GM12878 (cell line): Measurements from ENCODE around the gene OR6K3. TPM values are rescaled to one million over a fixed set of nuclear protein-coding genes. Genes with fewer than 3 reads are reported as not detected.

ENCODE experiments used
- ATAC-seq: fragments of 200-7000 bp; cut with Tn5 transposase; 3 replicates; pipeline ENCODE4 v1.9.1; 2020; ENCODE audit warnings: mild to moderate bottlenecking, moderate library complexity
- BruUV-seq: library from RNA; stranded (reverse); fragments of 400-500 nt; replicated peaks from 2 replicates; lab custom pipeline; 2021; lab: Mats Ljungman, UMichigan
- CTCF ChIA-PET: fragments of 300-600 bp; sonication (Branson Sonifier 250); formaldehyde crosslinking; extraction: SDS; loops from one replicate; lab custom pipeline; 2021; ENCODE audit warnings: inconsistent platforms; lab: Yijun Ruan, JAX
- POLR2A ChIA-PET: fragments of 350-600 bp; formaldehyde crosslinking; extraction: SDS; loops from one replicate; lab custom pipeline; 2021; ENCODE audit warnings: inconsistent platforms; lab: Charles Lee
- RAD21 ChIA-PET: fragments of 300-600 bp; sonication (Branson Sonifier 250); formaldehyde crosslinking; loops from one replicate; lab custom pipeline; 2023; ENCODE audit warnings: antibody characterized with exemption; ENCODE audit not compliant: unreplicated experiment; lab: Charles Lee
- SMC1A ChIA-PET: fragments of 300-600 bp; sonication (Branson Sonifier 250); formaldehyde crosslinking; loops from one replicate; lab custom pipeline; 2023; ENCODE audit not compliant: unreplicated experiment, uncharacterized antibody; lab: Charles Lee
- DNase-seq: peaks from one replicate; pipeline ENCODE4 v3.0.0-alpha.2; 2011; ENCODE audit warnings: low read depth, low spot score
- FAIRE-seq: peaks from 3 replicates; lab custom pipeline; 2011; peaks lifted over from hg19 to GRCh38; lab: Jason Lieb, UNC
- H2AFZ ChIP-seq: 2 replicates; pipeline ENCODE4 v1.6.0; 2011; ENCODE audit warnings: low read depth, low read length, control low read depth; ENCODE audit not compliant: control insufficient read depth
- H3K27ac ChIP-seq: 2 replicates; pipeline ENCODE4 v1.5.1; 2011; ENCODE audit warnings: control low read depth; ENCODE audit not compliant: control insufficient read depth, insufficient read depth
- H3K27me3 ChIP-seq, 2 experiments: replicated peaks in 1 of 2; 2 replicates each; pipeline versions ENCODE4 v1.6.0 to v1.6.1; 2011; ENCODE audit warnings: low read length in 1 of 2; ENCODE audit not compliant: control insufficient read depth in 2 of 2, insufficient read depth in 2 of 2
- H3K36me3 ChIP-seq, 2 experiments: 2 replicates each; pipeline ENCODE4 v1.5.1; 2011; ENCODE audit warnings: low read length in 1 of 2; ENCODE audit not compliant: control insufficient read depth in 2 of 2, insufficient read depth in 2 of 2
- H3K4me1 ChIP-seq: 2 replicates; pipeline ENCODE4 v1.6.1; 2011; ENCODE audit warnings: mild to moderate bottlenecking, low read length, moderate library complexity, mixed read lengths; ENCODE audit not compliant: control insufficient read depth, insufficient read depth
- H3K4me2 ChIP-seq: 2 replicates; pipeline ENCODE4 v1.6.0; 2011; ENCODE audit warnings: control low read depth; ENCODE audit not compliant: control insufficient read depth, insufficient read depth
- H3K4me3 ChIP-seq: fragments of 200-600 bp; sonication (generic); 2 replicates; pipeline ENCODE4 v1.5.1; 2016
- H3K79me2 ChIP-seq: 2 replicates; pipeline ENCODE4 v1.6.0; 2011; ENCODE audit warnings: low read length; ENCODE audit not compliant: control insufficient read depth, insufficient read depth
- H3K9ac ChIP-seq: 2 replicates; pipeline ENCODE4 v1.8.0; 2011; ENCODE audit warnings: low read length, control low read depth, mixed read lengths; ENCODE audit not compliant: control insufficient read depth, insufficient read depth
- H3K9me3 ChIP-seq: replicated peaks from 3 replicates; pipeline ENCODE4 v1.5.1; 2011; ENCODE audit warnings: mild to moderate bottlenecking, low read length; ENCODE audit not compliant: control insufficient read depth, insufficient read depth
- H4K20me1 ChIP-seq: 2 replicates; pipeline ENCODE4 v1.6.0; 2011; ENCODE audit not compliant: control insufficient read depth, insufficient read depth
- ASH2L ChIP-seq: fragments of 300-600, 200-600 bp; sonication (generic); IDR thresholded peaks from 2 replicates; pipeline ENCODE4 v1.6.1; 2017; ENCODE audit warnings: low read depth, mild to moderate bottlenecking, borderline replicate concordance
- FOXK2 ChIP-seq: fragments of 450-650 bp; IDR thresholded peaks from 2 replicates; pipeline ENCODE4 v1.6.1; 2017; ENCODE audit warnings: mild to moderate bottlenecking, moderate library complexity
- NRF1 ChIP-seq: conservative IDR thresholded peaks from 2 replicates; pipeline ENCODE4 v1.6.1; 2011; ENCODE audit warnings: mild to moderate bottlenecking, low read depth, low read length, improper control_type of control experiment
- RB1 ChIP-seq: fragments of 450-650 bp; formaldehyde crosslinking; IDR thresholded peaks from 2 replicates; pipeline ENCODE4 v1.6.1; 2017; ENCODE audit warnings: mild to moderate bottlenecking, borderline replicate concordance
- RBBP5 ChIP-seq: fragments of 200-600 bp; sonication (generic); conservative IDR thresholded peaks from 2 replicates; pipeline ENCODE4 v1.6.1; 2016
- RFX5 ChIP-seq: IDR thresholded peaks from 2 replicates; pipeline ENCODE4 v1.6.1; 2011; ENCODE audit warnings: low read depth, low read length, improper control_type of control experiment
- SMAD5 ChIP-seq: IDR thresholded peaks from 2 replicates; pipeline ENCODE4 v1.6.1; 2016; ENCODE audit warnings: antibody characterized with exemption, low read depth
- SREBF1 ChIP-seq: IDR thresholded peaks from 2 replicates; pipeline ENCODE4 v1.6.1; 2012; ENCODE audit warnings: mild to moderate bottlenecking, low read length
- SRF ChIP-seq, 2 experiments: IDR thresholded peaks; 2 replicates each; pipeline ENCODE4 v1.6.1; 2011; ENCODE audit warnings: low read depth in 2 of 2, low read length in 2 of 2, mild to moderate bottlenecking in 1 of 2, moderate library complexity in 1 of 2
- SUPT20H ChIP-seq: IDR thresholded peaks from 2 replicates; pipeline ENCODE4 v1.6.1; 2011; ENCODE audit warnings: low read depth, mild to moderate bottlenecking, low read length, moderate library complexity, borderline replicate concordance; ENCODE audit not compliant: control insufficient read depth
- TCF3 ChIP-seq: IDR thresholded peaks from 2 replicates; pipeline ENCODE4 v1.6.1; 2012; ENCODE audit warnings: low read depth, mild to moderate bottlenecking, low read length, borderline replicate concordance; ENCODE audit not compliant: insufficient read depth
- WGBS: methylation state at CpG from one replicate; pipeline ENCODE4 v1.1.6; 2016; ENCODE audit warnings: low lambda C conversion rate; ENCODE audit not compliant: insufficient replicate concordance, insufficient coverage; ENCODE audit errors: missing lambda C conversion rate; 5-methylcytosine and 5-hydroxymethylcytosine counted together
- in situ Hi-C: fragments of 300-500 bp; cut with MboI; formaldehyde crosslinking; loops from 9 replicates; pipeline ENCODE4 v1.14.3; 2018; ENCODE audit warnings: mixed read lengths
- intact Hi-C: fragments of 100-400 bp; cut with micrococcal nuclease; formaldehyde crosslinking; loops from one replicate; pipeline ENCODE4 v1.14.2; 2022; ENCODE audit not compliant: unreplicated experiment
- polyA plus RNA-seq, 11 experiments: library from polyadenylated mRNA; depleted of rRNA in 4 of 11; unstranded in 6 of 11; stranded (reverse) in 5 of 11; fragments of >200 nt; fragmentation: Nextera tagmentation in 4 of 11; fragmentation: Illumina TruSeq in 1 of 11; extraction: Ambion mirVana in 4 of 11; extraction: Trizol in 1 of 11; gene quantifications; 1 replicate in 1 of 11; 2 replicates in 10 of 11; pipeline versions ENCODE4 v1.2.1 to v1.2.3, GENCODE V29; 2011 to 2016; ENCODE audit warnings: inconsistent platforms in 2 of 11, missing spikeins in 2 of 11, low read depth in 1 of 11
- total RNA-seq, 4 experiments: library from RNA; depleted of rRNA in 3 of 4; stranded (reverse); fragments of >200 nt in 3 of 4; fragmentation: Illumina TruSeq in 1 of 4; extraction: Trizol in 1 of 4; gene quantifications; 2 replicates each; pipeline versions ENCODE4 v1.2.1 to v1.2.3, GENCODE V29; 2013 to 2021
- TF ChIP-seq, protein P1 (sequence below): fragments of 450-650 bp; IDR thresholded peaks from 2 replicates; pipeline ENCODE4 v1.6.1; 2017; ENCODE audit warnings: borderline replicate concordance
- TF ChIP-seq, protein P2 (sequence below): fragments of 450-650 bp; IDR thresholded peaks from 2 replicates; pipeline ENCODE4 v1.6.1; 2016; ENCODE audit warnings: mild to moderate bottlenecking
- TF ChIP-seq, protein P3 (sequence below): IDR thresholded peaks from 2 replicates; pipeline ENCODE4 v1.6.1; 2012; ENCODE audit warnings: low read depth, low read length, improper control_type of control experiment
- TF ChIP-seq, protein P4 (sequence below), 3 experiments: IDR thresholded peaks in 2 of 3; conservative IDR thresholded peaks in 1 of 3; 2 replicates each; pipeline ENCODE4 v1.5.1; 2011; ENCODE audit warnings: low read depth in 3 of 3, low read length in 3 of 3, mild to moderate bottlenecking in 3 of 3, control low read depth in 2 of 3, moderate library complexity in 2 of 3, inconsistent platforms in 1 of 3, mixed read lengths in 1 of 3; ENCODE audit not compliant: control insufficient read depth in 2 of 3, insufficient read depth in 1 of 3; ENCODE audit errors: extremely low read depth in 1 of 3
- TF ChIP-seq, protein P5 (sequence below): fragments of 450-650 bp; IDR thresholded peaks from 2 replicates; pipeline ENCODE4 v1.6.1; 2017; ENCODE audit warnings: mild to moderate bottlenecking
- TF ChIP-seq, protein P6 (sequence below): IDR thresholded peaks from 2 replicates; pipeline ENCODE4 v1.6.1; 2012; ENCODE audit warnings: low read depth, low read length, improper control_type of control experiment

The OR6K3 gene
- total and polyA plus RNA-seq, 10 of the 15 experiments (the other 5 are each of a cell fraction or from before 2014, with no cell fraction given), result not detected

DNA sequence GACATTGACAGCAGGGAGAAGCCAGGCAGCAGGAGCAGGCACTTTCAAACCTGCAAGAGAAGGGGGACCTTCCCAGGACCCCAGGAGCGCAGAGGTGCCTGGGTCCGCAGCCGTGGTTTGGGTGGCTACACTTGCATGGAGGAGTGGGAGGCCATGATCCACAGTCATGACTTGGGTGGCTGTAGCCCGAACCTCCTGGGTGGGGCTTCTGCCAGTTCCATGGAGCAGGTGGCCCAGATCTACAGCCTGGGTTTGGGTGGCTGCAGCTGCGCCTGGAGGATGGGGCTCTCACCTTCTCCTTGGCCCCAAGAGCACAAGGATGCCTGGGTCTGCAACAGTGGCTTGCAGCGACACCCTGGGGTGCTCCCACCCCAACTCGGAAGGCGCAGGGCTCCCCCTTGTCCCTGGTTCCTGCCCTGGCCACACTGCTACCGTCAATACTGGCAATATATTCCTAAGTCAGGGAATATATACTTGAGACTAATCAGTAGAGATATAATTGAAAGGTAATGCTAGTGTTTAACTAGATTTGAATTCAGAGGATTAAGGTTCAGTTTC, 31.7 kb upstream of the OR6K3 start:
- no peaks in the 10 kb centered on the region for H3K9me3 ChIP-seq
- H3K4me2 ChIP-seq, result no peak overlapping the region
- no peak for TF ChIP-seq SRF (IDR thresholded peaks at IDR 0.05; ENCODE audit: low read depth in 2 of 2, low read length in 2 of 2)
- TF ChIP-seq SUPT20H, result no peak
- TF ChIP-seq TCF3, result no peak
- TF ChIP-seq, protein P1, sequence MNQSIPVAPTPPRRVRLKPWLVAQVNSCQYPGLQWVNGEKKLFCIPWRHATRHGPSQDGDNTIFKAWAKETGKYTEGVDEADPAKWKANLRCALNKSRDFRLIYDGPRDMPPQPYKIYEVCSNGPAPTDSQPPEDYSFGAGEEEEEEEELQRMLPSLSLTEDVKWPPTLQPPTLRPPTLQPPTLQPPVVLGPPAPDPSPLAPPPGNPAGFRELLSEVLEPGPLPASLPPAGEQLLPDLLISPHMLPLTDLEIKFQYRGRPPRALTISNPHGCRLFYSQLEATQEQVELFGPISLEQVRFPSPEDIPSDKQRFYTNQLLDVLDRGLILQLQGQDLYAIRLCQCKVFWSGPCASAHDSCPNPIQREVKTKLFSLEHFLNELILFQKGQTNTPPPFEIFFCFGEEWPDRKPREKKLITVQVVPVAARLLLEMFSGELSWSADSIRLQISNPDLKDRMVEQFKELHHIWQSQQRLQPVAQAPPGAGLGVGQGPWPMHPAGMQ, result no peak
- TF ChIP-seq, protein P2, sequence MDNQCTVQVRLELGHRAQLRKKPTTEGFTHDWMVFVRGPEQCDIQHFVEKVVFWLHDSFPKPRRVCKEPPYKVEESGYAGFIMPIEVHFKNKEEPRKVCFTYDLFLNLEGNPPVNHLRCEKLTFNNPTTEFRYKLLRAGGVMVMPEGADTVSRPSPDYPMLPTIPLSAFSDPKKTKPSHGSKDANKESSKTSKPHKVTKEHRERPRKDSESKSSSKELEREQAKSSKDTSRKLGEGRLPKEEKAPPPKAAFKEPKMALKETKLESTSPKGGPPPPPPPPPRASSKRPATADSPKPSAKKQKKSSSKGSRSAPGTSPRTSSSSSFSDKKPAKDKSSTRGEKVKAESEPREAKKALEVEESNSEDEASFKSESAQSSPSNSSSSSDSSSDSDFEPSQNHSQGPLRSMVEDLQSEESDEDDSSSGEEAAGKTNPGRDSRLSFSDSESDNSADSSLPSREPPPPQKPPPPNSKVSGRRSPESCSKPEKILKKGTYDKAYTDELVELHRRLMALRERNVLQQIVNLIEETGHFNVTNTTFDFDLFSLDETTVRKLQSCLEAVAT, result no peak
- no peak for TF ChIP-seq FOXK2
- no peak for TF ChIP-seq RFX5
- no peak for TF ChIP-seq SMAD5
- TF ChIP-seq, protein P3, sequence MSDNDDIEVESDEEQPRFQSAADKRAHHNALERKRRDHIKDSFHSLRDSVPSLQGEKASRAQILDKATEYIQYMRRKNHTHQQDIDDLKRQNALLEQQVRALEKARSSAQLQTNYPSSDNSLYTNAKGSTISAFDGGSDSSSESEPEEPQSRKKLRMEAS, result no peak
- TF ChIP-seq, protein P4, sequence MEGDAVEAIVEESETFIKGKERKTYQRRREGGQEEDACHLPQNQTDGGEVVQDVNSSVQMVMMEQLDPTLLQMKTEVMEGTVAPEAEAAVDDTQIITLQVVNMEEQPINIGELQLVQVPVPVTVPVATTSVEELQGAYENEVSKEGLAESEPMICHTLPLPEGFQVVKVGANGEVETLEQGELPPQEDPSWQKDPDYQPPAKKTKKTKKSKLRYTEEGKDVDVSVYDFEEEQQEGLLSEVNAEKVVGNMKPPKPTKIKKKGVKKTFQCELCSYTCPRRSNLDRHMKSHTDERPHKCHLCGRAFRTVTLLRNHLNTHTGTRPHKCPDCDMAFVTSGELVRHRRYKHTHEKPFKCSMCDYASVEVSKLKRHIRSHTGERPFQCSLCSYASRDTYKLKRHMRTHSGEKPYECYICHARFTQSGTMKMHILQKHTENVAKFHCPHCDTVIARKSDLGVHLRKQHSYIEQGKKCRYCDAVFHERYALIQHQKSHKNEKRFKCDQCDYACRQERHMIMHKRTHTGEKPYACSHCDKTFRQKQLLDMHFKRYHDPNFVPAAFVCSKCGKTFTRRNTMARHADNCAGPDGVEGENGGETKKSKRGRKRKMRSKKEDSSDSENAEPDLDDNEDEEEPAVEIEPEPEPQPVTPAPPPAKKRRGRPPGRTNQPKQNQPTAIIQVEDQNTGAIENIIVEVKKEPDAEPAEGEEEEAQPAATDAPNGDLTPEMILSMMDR (IDR thresholded peaks at IDR 0.05 in 2 of 3, conservative IDR thresholded peaks at IDR 0.05 in 1 of 3; ENCODE audit: control insufficient read depth in 2 of 3, extremely low read depth in 1 of 3, insufficient read depth in 1 of 3, low read depth in 3 of 3, low read length in 3 of 3), result no peak
- no peak for TF ChIP-seq NRF1
- no peak for TF ChIP-seq RB1
- TF ChIP-seq, protein P5, sequence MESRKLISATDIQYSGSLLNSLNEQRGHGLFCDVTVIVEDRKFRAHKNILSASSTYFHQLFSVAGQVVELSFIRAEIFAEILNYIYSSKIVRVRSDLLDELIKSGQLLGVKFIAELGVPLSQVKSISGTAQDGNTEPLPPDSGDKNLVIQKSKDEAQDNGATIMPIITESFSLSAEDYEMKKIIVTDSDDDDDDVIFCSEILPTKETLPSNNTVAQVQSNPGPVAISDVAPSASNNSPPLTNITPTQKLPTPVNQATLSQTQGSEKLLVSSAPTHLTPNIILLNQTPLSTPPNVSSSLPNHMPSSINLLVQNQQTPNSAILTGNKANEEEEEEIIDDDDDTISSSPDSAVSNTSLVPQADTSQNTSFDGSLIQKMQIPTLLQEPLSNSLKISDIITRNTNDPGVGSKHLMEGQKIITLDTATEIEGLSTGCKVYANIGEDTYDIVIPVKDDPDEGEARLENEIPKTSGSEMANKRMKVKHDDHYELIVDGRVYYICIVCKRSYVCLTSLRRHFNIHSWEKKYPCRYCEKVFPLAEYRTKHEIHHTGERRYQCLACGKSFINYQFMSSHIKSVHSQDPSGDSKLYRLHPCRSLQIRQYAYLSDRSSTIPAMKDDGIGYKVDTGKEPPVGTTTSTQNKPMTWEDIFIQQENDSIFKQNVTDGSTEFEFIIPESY, result no peak
- no peak for TF ChIP-seq ASH2L
- TF ChIP-seq SREBF1, result no peak
- TF ChIP-seq, protein P6, sequence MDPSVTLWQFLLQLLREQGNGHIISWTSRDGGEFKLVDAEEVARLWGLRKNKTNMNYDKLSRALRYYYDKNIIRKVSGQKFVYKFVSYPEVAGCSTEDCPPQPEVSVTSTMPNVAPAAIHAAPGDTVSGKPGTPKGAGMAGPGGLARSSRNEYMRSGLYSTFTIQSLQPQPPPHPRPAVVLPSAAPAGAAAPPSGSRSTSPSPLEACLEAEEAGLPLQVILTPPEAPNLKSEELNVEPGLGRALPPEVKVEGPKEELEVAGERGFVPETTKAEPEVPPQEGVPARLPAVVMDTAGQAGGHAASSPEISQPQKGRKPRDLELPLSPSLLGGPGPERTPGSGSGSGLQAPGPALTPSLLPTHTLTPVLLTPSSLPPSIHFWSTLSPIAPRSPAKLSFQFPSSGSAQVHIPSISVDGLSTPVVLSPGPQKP, result no peak
- TF ChIP-seq RBBP5, result no peak
- no peaks in the 10 kb centered on the region for H3K4me1 ChIP-seq
- no peak overlapping the region for H3K4me3 ChIP-seq
- no peaks in the 10 kb centered on the region for H3K79me2 ChIP-seq
- H3K9ac ChIP-seq, result no peak overlapping the region
- no peaks in the 10 kb centered on the region for H4K20me1 ChIP-seq
- BruUV-seq, result no TSS peak
- no peak overlapping the region for H2AFZ ChIP-seq
- FAIRE-seq, result no peak
- ChIA-PET CTCF (no interaction called here), RAD21 (no interaction called here), POLR2A (no interaction called here), SMC1A (no interaction called here)
- ATAC-seq, result no peak
- in situ Hi-C loops (no loop called here), intact Hi-C loops (no loop called here)
- WGBS, result 45% methylated on average over 9 of the region's 9 CpGs
- H3K27me3 ChIP-seq, result 0 out of 4 replicates have a peak, but pooled peaks cover 0 to 1% of the 10 kb centered on the region in 2 experiments
- DNase-seq, result no peak
- no peaks in the 10 kb centered on the region for H3K36me3 ChIP-seq
- H3K27ac ChIP-seq, result no peak overlapping the region
